GM18909 (cell line): ENCODE data around the gene PROZ.

Experiments used
- ATAC-seq: cut with Tn5 transposase; IDR thresholded peaks from one replicate; pipeline ENCODE4 v1.9.1; 2021; ENCODE audit warnings: mild to moderate bottlenecking; ENCODE audit not compliant: unreplicated experiment, poor library complexity

Gene PROZ

GRCh38 chr13:113119166-113119821 lies 39.2 kb upstream of the PROZ start:
- no peak for ATAC-seq

GRCh38 chr13:113119822-113120189 lies 38.6 kb upstream of the PROZ start:
- ATAC-seq: no peak

- ATAC-seq: no peak
Observed at GRCh38 chr13:113120300-113121182, 37.9 kb upstream of the PROZ start.

GRCh38 chr13:113121183-113121927 lies 37.1 kb upstream of the PROZ start:
- no peak for ATAC-seq

GRCh38 chr13:113121928-113122471 lies 36.4 kb upstream of the PROZ start:
- no peak for ATAC-seq

GRCh38 chr13:113122550-113123225 lies 35.8 kb upstream of the PROZ start, which contains the start of gene F10:
TSS of gene F10 (plus strand) at chr13:113122799. CDS start at chr13:113122856, 57 bp downstream.
- ATAC-seq: no peak

- ATAC-seq: no peak
Observed at GRCh38 chr13:113123226-113124201, 34.9 kb upstream of the PROZ start.

GRCh38 chr13:113124211-113124970 lies 34.1 kb upstream of the PROZ start:
- no peak for ATAC-seq

- no peak for ATAC-seq
Observed at GRCh38 chr13:113125506-113126264, 32.8 kb upstream of the PROZ start.

GRCh38 chr13:113126265-113127150 lies 31.9 kb upstream of the PROZ start:
- no peak for ATAC-seq

GRCh38 chr13:113129480-113129879 lies 29.0 kb upstream of the PROZ start:
- no peak for ATAC-seq

- ATAC-seq: no peak
Observed at GRCh38 chr13:113129921-113130750, 28.3 kb upstream of the PROZ start.

GRCh38 chr13:113135281-113135760 lies 23.1 kb upstream of the PROZ start:
- no peak for ATAC-seq

GRCh38 chr13:113137691-113138298 lies 20.7 kb upstream of the PROZ start:
- ATAC-seq: no peak
